Fibroblast of lung (primary cell): ENCODE results near the gene PLSCR2. TPM values are rescaled to one million over a fixed set of nuclear protein-coding genes. Genes with fewer than 3 reads are reported as not detected.
"Not testable (repeated sequence)": the region's sequence is repeated elsewhere in the genome, so short reads cannot be mapped to it uniquely, and the experiment has no call there.

Experiments used
- DNase-seq, 2 donors: peaks; one replicate each; pipeline versions ENCODE4 v3.0.0 to v3.0.0-alpha.2; 2010; ENCODE audit warnings: low read depth in 2 of 2
- H2AFZ ChIP-seq: 2 replicates; pipeline ENCODE4 v1.5.1; 2012; ENCODE audit warnings: low read length, control low read depth, inconsistent platforms
- H3K27ac ChIP-seq: 2 replicates; pipeline ENCODE4 v1.5.1; 2011; ENCODE audit warnings: low read length, control low read depth; ENCODE audit not compliant: insufficient read depth
- H3K27me3 ChIP-seq: 2 replicates; pipeline ENCODE4 v1.5.1; 2011; ENCODE audit warnings: mild to moderate bottlenecking, low read length; ENCODE audit not compliant: control insufficient read depth, insufficient read depth
- H3K36me3 ChIP-seq: 2 replicates; pipeline ENCODE4 v1.5.1; 2011; ENCODE audit warnings: low read length; ENCODE audit not compliant: control insufficient read depth, insufficient read depth
- H3K4me1 ChIP-seq: 2 replicates; pipeline ENCODE4 v1.5.1; 2011; ENCODE audit warnings: low read length; ENCODE audit not compliant: control insufficient read depth, insufficient read depth; ENCODE audit errors: extremely low read depth
- H3K4me2 ChIP-seq: 2 replicates; pipeline ENCODE4 v1.5.1; 2011; ENCODE audit warnings: low read length, control low read depth; ENCODE audit not compliant: insufficient read depth; ENCODE audit errors: extremely low read depth
- H3K4me3 ChIP-seq, 4 experiments: fragments of 200-600 bp in 1 of 4; sonication (generic) in 1 of 4; replicated peaks in 1 of 4; 2 replicates each; pipeline ENCODE4 v1.5.1; 2011 to 2016; ENCODE audit warnings: low read length in 4 of 4, low read depth in 3 of 4, mild to moderate bottlenecking in 3 of 4, control low read depth in 2 of 4, inconsistent platforms in 1 of 4, mixed read lengths in 1 of 4; ENCODE audit not compliant: insufficient read depth in 1 of 4; ENCODE audit errors: control extremely low read depth in 1 of 4
- H3K79me2 ChIP-seq: 2 replicates; pipeline ENCODE4 v1.5.1; 2012; ENCODE audit warnings: mild to moderate bottlenecking, low read length, inconsistent platforms; ENCODE audit not compliant: control insufficient read depth, insufficient read depth
- H3K9ac ChIP-seq: 2 replicates; pipeline ENCODE4 v1.5.1; 2011; ENCODE audit warnings: mild to moderate bottlenecking, low read length, control low read depth; ENCODE audit not compliant: insufficient read depth
- H3K9me3 ChIP-seq: 2 replicates; pipeline ENCODE4 v1.5.1; 2012; ENCODE audit warnings: low read depth, low read length; ENCODE audit not compliant: control insufficient read depth, insufficient read depth
- H4K20me1 ChIP-seq: 2 replicates; pipeline ENCODE4 v1.5.1; 2011; ENCODE audit warnings: low read length; ENCODE audit not compliant: control insufficient read depth, insufficient read depth; ENCODE audit errors: extremely low read depth
- CTCF ChIP-seq, 2 donors: IDR thresholded peaks in 1 of 2; conservative IDR thresholded peaks in 1 of 2; 1 replicate in 1 of 2; 2 replicates in 1 of 2; pipeline ENCODE4 v1.5.1; 2011 to 2012; ENCODE audit warnings: low read length in 2 of 2, control low read depth in 1 of 2, inconsistent platforms in 1 of 2, low read depth in 1 of 2, mild to moderate bottlenecking in 1 of 2
- EZH2 ChIP-seq: IDR thresholded peaks from 2 replicates; pipeline ENCODE4 v1.5.1; 2012; ENCODE audit warnings: low read length, control low read depth, mild to moderate bottlenecking; ENCODE audit errors: missing control alignments
- polyA plus RNA-seq, 2 donors: library from polyadenylated mRNA; depleted of rRNA in 1 of 2; stranded (reverse) in 1 of 2; unstranded in 1 of 2; fragments of >200 nt; gene quantifications; 2 replicates each; pipeline ENCODE4 v1.2.1, GENCODE V29; 2011 to 2012; ENCODE audit warnings: missing spikeins in 1 of 2
- total RNA-seq: library from RNA; depleted of rRNA; stranded (reverse); fragments of >200 nt; gene quantifications from 2 replicates; pipeline ENCODE4 v1.2.1, GENCODE V29; 2014

The PLSCR2 gene
- total and polyA plus RNA-seq, 2 donors (not counting 1 experiment from before 2014, with no cell fraction given) = 0.17 TPM; not detected in 1

GRCh38 chr3:146491303-146491702 lies 21.9 kb upstream of the PLSCR2 start:
- peak; percentile 27 to 80 for DNase-seq
- no peaks in the 10 kb centered on the region for H3K79me2 ChIP-seq

DNA sequence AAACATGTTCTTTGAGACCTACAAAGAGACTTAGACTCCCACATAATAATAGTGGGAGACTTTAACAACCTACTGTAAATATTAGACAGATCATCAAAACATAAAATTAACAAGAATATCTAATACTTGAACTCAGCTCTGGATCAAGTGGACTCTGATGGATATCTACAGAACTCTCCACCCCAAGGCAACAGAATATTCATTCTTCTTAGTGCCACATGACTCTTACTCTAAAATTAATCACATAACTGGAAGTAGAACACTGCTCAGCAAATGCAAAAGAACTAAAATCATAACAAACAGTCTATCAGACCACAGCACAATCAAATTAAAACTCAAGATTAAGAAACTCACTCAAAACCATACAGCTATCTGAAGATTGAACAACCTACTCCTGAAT lies 15.9 kb upstream of the PLSCR2 start:
- H4K20me1 ChIP-seq = no peaks in the 10 kb centered on the region
- no peak overlapping the region for H3K4me2 ChIP-seq
- H3K4me1 ChIP-seq = no peaks in the 10 kb centered on the region
- no peak overlapping the region for H3K4me3 ChIP-seq
- no peak for DNase-seq
- no peak overlapping the region for H2AFZ ChIP-seq
- H3K79me2 ChIP-seq = no peaks in the 10 kb centered on the region
- no peak overlapping the region for H3K27ac ChIP-seq
- TF ChIP-seq EZH2 = no peak
- no peaks in the 10 kb centered on the region for H3K36me3 ChIP-seq
- H3K9me3 ChIP-seq = no peaks in the 10 kb centered on the region
- no peak overlapping the region for H3K9ac ChIP-seq
- H3K27me3 ChIP-seq = no peaks in the 10 kb centered on the region

More at GRCh38 chr3:146491303-146491702, 21.9 kb upstream of the PLSCR2 start:
- H3K4me2 ChIP-seq = no peak overlapping the region
- H3K36me3 ChIP-seq = no peaks in the 10 kb centered on the region
- H3K9me3 ChIP-seq = no peaks in the 10 kb centered on the region
- no peaks in the 10 kb centered on the region for H3K27me3 ChIP-seq
- no peak overlapping the region for H3K9ac ChIP-seq
- no peak overlapping the region for H2AFZ ChIP-seq
- H3K27ac ChIP-seq = no peak overlapping the region
- no peaks in the 10 kb centered on the region for H4K20me1 ChIP-seq
- H3K4me1 ChIP-seq = no peaks in the 10 kb centered on the region
- TF ChIP-seq CTCF (conservative IDR thresholded peaks at IDR 0.05 in 1 of 2, IDR thresholded peaks at IDR 0.05 in 1 of 2; ENCODE audit: low read depth in 1 of 2, low read length in 2 of 2) (no peak), EZH2 (no peak)
- no peak overlapping the region for H3K4me3 ChIP-seq

DNA sequence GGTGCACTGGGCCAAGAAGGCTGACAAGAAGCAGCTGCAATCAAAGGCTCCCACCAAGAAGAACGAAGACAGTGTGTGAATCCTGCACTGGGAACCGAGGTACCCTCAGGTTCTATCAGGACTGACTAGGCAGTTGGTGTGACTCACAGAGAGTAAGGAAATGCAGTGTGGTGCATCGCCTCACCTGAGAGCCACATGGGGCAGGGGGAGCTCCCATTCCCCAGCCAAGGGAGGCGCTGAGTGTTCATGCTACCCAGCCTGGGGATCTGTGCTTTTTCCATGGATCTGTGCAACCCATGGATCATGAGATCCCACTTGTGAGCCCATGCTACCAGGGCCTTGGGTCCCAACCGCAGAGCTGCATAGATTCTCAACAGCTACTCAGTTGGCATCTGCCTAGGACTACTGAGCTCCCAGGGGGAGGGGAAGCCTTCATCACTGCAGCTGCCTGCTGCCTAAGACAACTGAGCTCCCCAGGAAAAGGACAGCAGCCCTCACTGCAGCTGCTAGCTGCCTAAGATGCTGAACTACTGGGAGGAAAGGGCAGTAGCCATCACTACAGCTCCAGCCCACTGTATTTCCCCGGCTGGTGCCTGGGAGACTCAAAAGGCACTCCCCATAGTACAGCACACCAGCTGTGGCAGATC lies 6.9 kb upstream of the PLSCR2 start:
- Histone ChIP-seq H3K36me3 (no peaks in the 10 kb centered on the region), H3K4me1 (no peaks in the 10 kb centered on the region), H3K27ac (no peak overlapping the region), H4K20me1 (no peaks in the 10 kb centered on the region), H3K9ac (no peak overlapping the region), H3K4me3 (no peak overlapping the region), H3K4me2 (no peak overlapping the region), H3K9me3 (no peaks in the 10 kb centered on the region), H3K79me2 (no peaks in the 10 kb centered on the region), H2AFZ (no peak overlapping the region), H3K27me3 (no peaks in the 10 kb centered on the region)
- TF ChIP-seq EZH2 = no peak
- no peak for TF ChIP-seq CTCF (conservative IDR thresholded peaks at IDR 0.05 in 1 of 2, IDR thresholded peaks at IDR 0.05 in 1 of 2; ENCODE audit: low read depth in 1 of 2, low read length in 2 of 2)
- DNase-seq = no peak

DNA sequence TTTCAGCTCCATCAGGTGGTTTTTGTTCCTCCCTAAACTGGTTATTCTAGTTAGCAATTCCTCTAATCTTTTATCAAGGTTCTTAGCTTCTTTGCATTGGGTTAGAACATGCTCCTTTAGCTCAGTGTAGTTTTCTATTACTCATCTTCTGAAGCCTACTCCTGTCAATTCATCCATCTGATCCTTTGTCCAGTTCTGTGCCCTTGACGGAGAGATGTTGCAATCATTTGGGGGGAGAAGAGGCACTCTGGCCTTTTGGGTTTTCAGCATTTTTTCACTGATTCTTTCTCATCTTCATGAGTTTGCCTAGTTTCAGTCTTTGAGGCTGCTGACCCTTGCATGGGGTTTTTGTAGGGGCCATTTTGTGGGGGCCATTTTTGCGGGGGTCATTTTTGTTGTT lies 5.6 kb upstream of the PLSCR2 start:
- not testable (repeated sequence) for H3K9me3 ChIP-seq, H3K27ac ChIP-seq, H3K79me2 ChIP-seq, H3K4me1 ChIP-seq, H3K36me3 ChIP-seq, H3K27me3 ChIP-seq, H2AFZ ChIP-seq, H3K4me2 ChIP-seq, H3K9ac ChIP-seq, H3K4me3 ChIP-seq, H4K20me1 ChIP-seq
- peak in 1 of 2 donors; percentile 39 for DNase-seq
